ENCODE results near the gene GSAP.

DNA sequence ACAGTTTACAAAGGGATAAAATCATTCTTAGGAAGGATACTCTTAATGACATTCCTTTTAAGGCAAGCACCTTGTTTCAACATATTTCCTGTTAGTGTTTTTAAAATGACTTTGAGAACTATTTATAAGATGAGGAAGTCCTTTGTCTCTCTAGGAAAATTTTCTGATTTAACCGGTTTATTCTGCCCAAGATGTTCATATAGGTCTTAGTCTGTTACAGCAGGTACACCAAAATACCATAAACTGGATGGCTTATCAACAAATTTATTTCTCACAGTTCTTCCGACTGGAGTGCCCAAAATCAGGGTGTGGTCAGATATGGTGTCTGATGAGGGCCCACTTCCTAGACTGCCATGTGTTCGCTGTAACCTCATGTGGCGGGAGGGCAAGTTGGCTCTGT, 77.9 kb downstream of the GSAP start:
- TF ChIP-seq, protein P1, sequence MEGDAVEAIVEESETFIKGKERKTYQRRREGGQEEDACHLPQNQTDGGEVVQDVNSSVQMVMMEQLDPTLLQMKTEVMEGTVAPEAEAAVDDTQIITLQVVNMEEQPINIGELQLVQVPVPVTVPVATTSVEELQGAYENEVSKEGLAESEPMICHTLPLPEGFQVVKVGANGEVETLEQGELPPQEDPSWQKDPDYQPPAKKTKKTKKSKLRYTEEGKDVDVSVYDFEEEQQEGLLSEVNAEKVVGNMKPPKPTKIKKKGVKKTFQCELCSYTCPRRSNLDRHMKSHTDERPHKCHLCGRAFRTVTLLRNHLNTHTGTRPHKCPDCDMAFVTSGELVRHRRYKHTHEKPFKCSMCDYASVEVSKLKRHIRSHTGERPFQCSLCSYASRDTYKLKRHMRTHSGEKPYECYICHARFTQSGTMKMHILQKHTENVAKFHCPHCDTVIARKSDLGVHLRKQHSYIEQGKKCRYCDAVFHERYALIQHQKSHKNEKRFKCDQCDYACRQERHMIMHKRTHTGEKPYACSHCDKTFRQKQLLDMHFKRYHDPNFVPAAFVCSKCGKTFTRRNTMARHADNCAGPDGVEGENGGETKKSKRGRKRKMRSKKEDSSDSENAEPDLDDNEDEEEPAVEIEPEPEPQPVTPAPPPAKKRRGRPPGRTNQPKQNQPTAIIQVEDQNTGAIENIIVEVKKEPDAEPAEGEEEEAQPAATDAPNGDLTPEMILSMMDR (IDR thresholded peaks at IDR 0.05; ENCODE audit: insufficient read depth, low read length, poor library complexity, severe bottlenecking), result no peak
- no peak for TF ChIP-seq EZH2phosphoT487 (conservative IDR thresholded peaks at IDR 0.05; ENCODE audit: low read length)

All from SU-DHL-6 (cell line).